ENCODE results near the gene TRIM62.

DNA sequence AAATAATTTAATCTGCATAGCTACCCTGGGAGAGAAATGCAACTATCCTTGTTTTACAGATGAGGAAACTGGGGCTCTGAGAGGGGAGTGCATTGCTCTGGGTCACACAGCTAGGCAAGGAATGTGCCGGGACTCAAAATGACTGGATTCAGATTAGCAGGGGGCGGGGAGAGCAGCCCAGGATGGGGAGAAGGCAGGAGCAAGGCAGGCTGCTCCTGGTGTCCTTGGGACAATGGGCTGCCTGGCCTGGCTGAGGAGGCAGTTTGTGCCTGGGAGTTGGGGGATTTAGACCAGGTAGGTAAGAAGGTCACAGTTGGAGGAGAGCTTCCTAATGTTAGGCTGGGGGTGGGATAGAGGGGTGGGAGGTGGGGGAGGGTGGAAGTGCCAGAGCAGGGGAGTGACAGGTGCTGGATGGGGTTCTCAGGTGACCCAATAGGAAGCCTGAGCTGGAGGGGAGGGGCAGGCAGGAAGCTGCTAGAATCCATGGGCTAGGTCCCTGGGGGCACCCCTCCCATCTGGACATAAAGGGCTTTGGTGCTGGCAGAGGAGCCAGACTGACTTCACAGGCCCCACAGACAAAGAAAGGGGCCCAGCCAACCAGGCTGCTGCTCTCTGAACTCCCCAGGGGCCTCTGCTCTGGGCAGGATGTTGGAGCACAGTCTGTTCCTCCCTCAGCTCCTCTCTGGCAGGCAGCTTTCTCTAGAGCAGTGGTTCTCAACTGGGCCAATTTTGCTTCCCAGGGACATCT, 29.0 kb downstream of the TRIM62 start:
- TF ChIP-seq, protein P1, sequence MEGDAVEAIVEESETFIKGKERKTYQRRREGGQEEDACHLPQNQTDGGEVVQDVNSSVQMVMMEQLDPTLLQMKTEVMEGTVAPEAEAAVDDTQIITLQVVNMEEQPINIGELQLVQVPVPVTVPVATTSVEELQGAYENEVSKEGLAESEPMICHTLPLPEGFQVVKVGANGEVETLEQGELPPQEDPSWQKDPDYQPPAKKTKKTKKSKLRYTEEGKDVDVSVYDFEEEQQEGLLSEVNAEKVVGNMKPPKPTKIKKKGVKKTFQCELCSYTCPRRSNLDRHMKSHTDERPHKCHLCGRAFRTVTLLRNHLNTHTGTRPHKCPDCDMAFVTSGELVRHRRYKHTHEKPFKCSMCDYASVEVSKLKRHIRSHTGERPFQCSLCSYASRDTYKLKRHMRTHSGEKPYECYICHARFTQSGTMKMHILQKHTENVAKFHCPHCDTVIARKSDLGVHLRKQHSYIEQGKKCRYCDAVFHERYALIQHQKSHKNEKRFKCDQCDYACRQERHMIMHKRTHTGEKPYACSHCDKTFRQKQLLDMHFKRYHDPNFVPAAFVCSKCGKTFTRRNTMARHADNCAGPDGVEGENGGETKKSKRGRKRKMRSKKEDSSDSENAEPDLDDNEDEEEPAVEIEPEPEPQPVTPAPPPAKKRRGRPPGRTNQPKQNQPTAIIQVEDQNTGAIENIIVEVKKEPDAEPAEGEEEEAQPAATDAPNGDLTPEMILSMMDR (conservative IDR thresholded peaks at IDR 0.05; ENCODE audit: low read length) = no peak
- no peak for TF ChIP-seq EZH2phosphoT487 (IDR thresholded peaks at IDR 0.05; ENCODE audit: borderline replicate concordance, low read depth, low read length)
